ENCODE measurements around the gene BMP8A. TPM values are rescaled to one million over a fixed set of nuclear protein-coding genes. Genes with fewer than 3 reads are reported as not detected.
"Not testable (repeated sequence)": the region's sequence is repeated elsewhere in the genome, so short reads cannot be mapped to it uniquely, and the experiment has no call there.

Gene BMP8A
- total RNA-seq, 1 donor from 2014 or later: 2.9 TPM

GRCh38 chr1:39472826-39473225, 18.6 kb upstream of the BMP8A start:
- H3K9me3 ChIP-seq: no peaks in the 10 kb centered on the region
- intact Hi-C loops (cut with DNase I): no loop called here
- no peak for DNase-seq (ENCODE audit: extremely low spot score in 2 of 2)
- TF ChIP-seq CTCF (IDR thresholded peaks at IDR 0.05): no peak
- TF ChIP-seq POLR2A (IDR thresholded peaks at IDR 0.05): no peak
- no peaks in the 10 kb centered on the region for H3K4me1 ChIP-seq
- no peak overlapping the region for H3K27ac ChIP-seq
- no peaks in the 10 kb centered on the region for H3K27me3 ChIP-seq
- H3K4me3 ChIP-seq: no peak overlapping the region
- H3K36me3 ChIP-seq: peaks cover 0 to 75% of the 10 kb centered on the region in 2 donors

GRCh38 chr1:39473324-39473723, 18.1 kb upstream of the BMP8A start:
- Histone ChIP-seq H3K27ac (no peak overlapping the region), H3K4me1 (no peaks in the 10 kb centered on the region), H3K36me3 (peaks cover 0 to 75% of the 10 kb centered on the region in 2 donors), H3K9me3 (no peaks in the 10 kb centered on the region), H3K27me3 (no peaks in the 10 kb centered on the region), H3K4me3 (no peak overlapping the region)
- no peak for DNase-seq (ENCODE audit: extremely low spot score in 2 of 2)
- intact Hi-C loops (cut with DNase I): no loop called here
- TF ChIP-seq POLR2AphosphoS5 (IDR thresholded peaks at IDR 0.05; ENCODE audit: insufficient read depth in 1 of 2, low read depth in 1 of 2) (no peak), CTCF (IDR thresholded peaks at IDR 0.05) (no peak), POLR2A (IDR thresholded peaks at IDR 0.05) (no peak)

GRCh38 chr1:39474810-39475209, 16.6 kb upstream of the BMP8A start:
- H3K27me3 ChIP-seq: no peaks in the 10 kb centered on the region
- no peak overlapping the region for H3K27ac ChIP-seq
- TF ChIP-seq POLR2A (IDR thresholded peaks at IDR 0.05): no peak
- no peak for TF ChIP-seq POLR2AphosphoS5 (IDR thresholded peaks at IDR 0.05; ENCODE audit: insufficient read depth in 1 of 2, low read depth in 1 of 2)
- no peak for TF ChIP-seq CTCF (IDR thresholded peaks at IDR 0.05)
- intact Hi-C loops (cut with DNase I): no loop called here
- DNase-seq (ENCODE audit: extremely low spot score in 2 of 2): no peak
- no peaks in the 10 kb centered on the region for H3K4me1 ChIP-seq
- peaks cover 3 to 70% of the 10 kb centered on the region in 2 donors for H3K36me3 ChIP-seq
- no peaks in the 10 kb centered on the region for H3K9me3 ChIP-seq
- H3K4me3 ChIP-seq: no peak overlapping the region

GRCh38 chr1:39475551-39475950, 15.9 kb upstream of the BMP8A start:
- intact Hi-C loops (cut with DNase I); H3K9me3 ChIP-seq; H3K27ac ChIP-seq; H3K27me3 ChIP-seq; H3K4me3 ChIP-seq; H3K4me1 ChIP-seq; DNase-seq (ENCODE audit: extremely low spot score in 2 of 2): not testable (repeated sequence)
- H3K36me3 ChIP-seq: peaks cover 3 to 70% of the 10 kb centered on the region in 2 donors

- H3K4me1 ChIP-seq: no peaks in the 10 kb centered on the region
Observed at GRCh38 chr1:39478126-39478915, 13.1 kb upstream of the BMP8A start.

More at GRCh38 chr1:39478126-39478915, 13.1 kb upstream of the BMP8A start:
- intact Hi-C loops (cut with DNase I): no loop called here
- Histone ChIP-seq H3K27me3 (no peaks in the 10 kb centered on the region), H3K4me3 (no peak overlapping the region), H3K27ac (no peak overlapping the region), H3K36me3 (peaks cover 3 to 71% of the 10 kb centered on the region in 2 donors), H3K9me3 (no peaks in the 10 kb centered on the region)
- DNase-seq (ENCODE audit: extremely low spot score in 2 of 2): no peak
- TF ChIP-seq CTCF (IDR thresholded peaks at IDR 0.05) (no peak), POLR2A (IDR thresholded peaks at IDR 0.05) (no peak), POLR2AphosphoS5 (IDR thresholded peaks at IDR 0.05; ENCODE audit: insufficient read depth in 1 of 2, low read depth in 1 of 2) (no peak)
